Transverse colon (tissue), 4 donors: ENCODE results near the gene DDX51. TPM values are rescaled to one million over a fixed set of nuclear protein-coding genes. Genes with fewer than 3 reads are reported as not detected.

ENCODE experiments used
- DNase-seq: peaks from one replicate; pipeline ENCODE4 v3.0.0-alpha.2; 2019
- H3K27ac ChIP-seq, 4 donors: fragments of 200-600 bp; sonication (generic); 2 replicates each; pipeline ENCODE4 v1.5.1; 2016 to 2018; ENCODE audit warnings: inconsistent platforms in 4 of 4
- H3K27me3 ChIP-seq: fragments of 200-600 bp; sonication (generic); 2 replicates; pipeline ENCODE4 v1.5.1; 2017; ENCODE audit warnings: inconsistent platforms
- H3K36me3 ChIP-seq, 4 donors: fragments of 200-600 bp; sonication (generic); 2 replicates each; pipeline ENCODE4 v1.5.1; 2017 to 2019; ENCODE audit warnings: inconsistent platforms in 4 of 4
- H3K4me1 ChIP-seq, 4 donors: fragments of 200-600 bp; sonication (generic); 2 replicates each; pipeline ENCODE4 v1.5.1; 2017 to 2020; ENCODE audit warnings: inconsistent platforms in 4 of 4
- H3K4me3 ChIP-seq, 4 donors: fragments of 200-600 bp; sonication (generic); 1 replicate in 1 of 4; 2 replicates in 3 of 4; pipeline versions ENCODE4 v1.5.1 to v1.6.1; 2017 to 2019; ENCODE audit warnings: inconsistent platforms in 4 of 4
- H3K9me3 ChIP-seq, 2 donors: fragments of 200-600 bp; sonication (generic); 2 replicates each; pipeline ENCODE4 v1.5.1; 2017 to 2019; ENCODE audit warnings: inconsistent platforms in 2 of 2
- CTCF ChIP-seq, 5 experiments: fragments of 200-600 bp in 3 of 5; fragments of 450-650 bp in 2 of 5; sonication (generic) in 3 of 5; IDR thresholded peaks; 1 replicate in 2 of 5; 2 replicates in 3 of 5; pipeline ENCODE4 v1.5.1; 2016 to 2017; ENCODE audit warnings: antibody characterized with exemption in 5 of 5, inconsistent platforms in 3 of 5, mild to moderate bottlenecking in 2 of 5, moderate library complexity in 1 of 5
- EP300 ChIP-seq: sonication (generic); formaldehyde crosslinking; IDR thresholded peaks from one replicate; pipeline ENCODE4 v1.6.1; 2017; ENCODE audit warnings: antibody characterized with exemption, low read depth
- POLR2A ChIP-seq: fragments of 450-650 bp; IDR thresholded peaks from one replicate; pipeline ENCODE4 v1.6.1; 2016; ENCODE audit warnings: antibody characterized with exemption, mild to moderate bottlenecking, moderate library complexity
- POLR2AphosphoS5 ChIP-seq, 3 donors: sonication (generic); formaldehyde crosslinking; IDR thresholded peaks; one replicate each; pipeline ENCODE4 v1.6.1; 2016; ENCODE audit warnings: antibody characterized with exemption in 3 of 3
- WGBS, 2 donors: methylation state at CpG; one replicate each; pipeline ENCODE4 v1.1.5; 2018; ENCODE audit warnings: low coverage in 1 of 2; 5-methylcytosine and 5-hydroxymethylcytosine counted together
- in situ Hi-C, 4 donors: fragments of 200-750 bp; cut with MboI; loops; one replicate each; pipeline versions ENCODE4 v1.15.0 to v1.15.1; 2017; ENCODE audit warnings: low sequenced_read_pairs in 3 of 4, low pct_ligation_motif_present in 1 of 4, low pct_unique_long_range_greater_than_20kb in 1 of 4
- intact Hi-C: fragments of 100-400 bp; cut with DNase I; formaldehyde crosslinking; loops from one replicate; pipeline ENCODE4 v1.15.1; 2023; ENCODE audit warnings: low total_unique reads
- total RNA-seq, 4 donors: library from RNA; depleted of rRNA; stranded (reverse); fragments of >200 nt; gene quantifications; one replicate each; pipeline ENCODE4 v1.1.0, GENCODE V29; 2016

DDX51 gene
- total RNA-seq, 4 donors from 2014 or later: 5.3 to 52.7 (median 21.2) TPM

- Histone ChIP-seq H3K27ac (no peak overlapping the region), H3K27me3 (no peaks in the 10 kb centered on the region), H3K4me1 (no peaks in the 10 kb centered on the region), H3K4me3 (no peak overlapping the region), H3K9me3 (no peaks in the 10 kb centered on the region), H3K36me3 (no peaks in the 10 kb centered on the region)
- no peak for DNase-seq
- 97% methylated on average over 11 of the region's 13 CpGs; no CpG with 5 or more reads in 1 of the 2 donors for WGBS, 2 donors
- intact Hi-C loops: no loop called here
- TF ChIP-seq POLR2AphosphoS5 (IDR thresholded peaks at IDR 0.05) (no peak), EP300 (no peak), CTCF (IDR thresholded peaks at IDR 0.05) (no peak), POLR2A (no peak)
- in situ Hi-C loops: no loop called here
Measured at GRCh38 chr12:132100306-132101065, 43.6 kb downstream of the DDX51 start.

GRCh38 chr12:132099739-132100138 is 44.4 kb downstream of the DDX51 start:
- intact Hi-C loops (no loop called here), in situ Hi-C loops (no loop called here)
- no peak overlapping the region for H3K4me3 ChIP-seq
- WGBS, 2 donors: 80 to 96% methylated on average over 1 to 10 of the region's 12 CpGs
- no peaks in the 10 kb centered on the region for H3K27me3 ChIP-seq
- DNase-seq: no peak
- no peaks in the 10 kb centered on the region for H3K4me1 ChIP-seq
- TF ChIP-seq CTCF (IDR thresholded peaks at IDR 0.05) (no peak), POLR2A (no peak), POLR2AphosphoS5 (IDR thresholded peaks at IDR 0.05) (no peak), EP300 (no peak)
- no peaks in the 10 kb centered on the region for H3K9me3 ChIP-seq
- no peaks in the 10 kb centered on the region for H3K36me3 ChIP-seq
- H3K27ac ChIP-seq: no peak overlapping the region

GRCh38 chr12:132095520-132096409 is 48.4 kb downstream of the DDX51 start:
- Histone ChIP-seq H3K4me1 (no peaks in the 10 kb centered on the region), H3K36me3 (peaks cover 0 to 1% (median 0%) of the 10 kb centered on the region in 4 donors), H3K4me3 (no peak overlapping the region), H3K9me3 (no peaks in the 10 kb centered on the region), H3K27ac (no peak overlapping the region), H3K27me3 (no peaks in the 10 kb centered on the region)
- TF ChIP-seq POLR2A: no peak
- TF ChIP-seq EP300: no peak
- no peak for TF ChIP-seq CTCF (IDR thresholded peaks at IDR 0.05)
- in situ Hi-C loops (no loop called here), intact Hi-C loops (no loop called here)
- 90 to 94% methylated on average over 9 to 11 of the region's 11 CpGs for WGBS, 2 donors
- DNase-seq: no peak

GRCh38 chr12:132094269-132094891 is 49.7 kb downstream of the DDX51 start:
- intact Hi-C loops (no loop called here), in situ Hi-C loops (no loop called here)
- no peaks in the 10 kb centered on the region for H3K27me3 ChIP-seq
- 93% methylated on average over 13 of the region's 16 CpGs; no CpG with 5 or more reads in 1 of the 2 donors for WGBS, 2 donors
- H3K9me3 ChIP-seq: no peaks in the 10 kb centered on the region
- H3K4me3 ChIP-seq: no peak overlapping the region
- TF ChIP-seq EP300 (no peak), POLR2A (no peak), POLR2AphosphoS5 (IDR thresholded peaks at IDR 0.05) (no peak), CTCF (IDR thresholded peaks at IDR 0.05) (no peak)
- DNase-seq: no peak
- no peaks in the 10 kb centered on the region for H3K4me1 ChIP-seq
- H3K27ac ChIP-seq: no peak overlapping the region
- H3K36me3 ChIP-seq: peaks cover 0 to 1% (median 0%) of the 10 kb centered on the region in 4 donors
